K562 (cell line): ENCODE measurements around the gene RAB14. TPM values are rescaled to one million over a fixed set of nuclear protein-coding genes. Genes with fewer than 3 reads are reported as not detected.

Source experiments
- ATF7 ChIP-seq: fragments of 450-650 bp; IDR thresholded peaks from 2 replicates; pipeline ENCODE4 v1.7.1; 2014; ENCODE audit warnings: mild to moderate bottlenecking, moderate library complexity
- DDX20 ChIP-seq: fragments of 450-650 bp; IDR thresholded peaks from 2 replicates; pipeline ENCODE4 v1.6.1; 2016; ENCODE audit warnings: missing genetic modification characterization, low read depth, mild to moderate bottlenecking, missing compliant biosample characterization, moderate library complexity
- E2F3 ChIP-seq: fragments of 250-450 bp; sonication (Bioruptor Pico); IDR thresholded peaks from 2 replicates; pipeline ENCODE4 v1.4.0; 2020; ENCODE audit warnings: mild to moderate bottlenecking
- ETS2 ChIP-seq: IDR thresholded peaks from 2 replicates; pipeline ENCODE4 v1.6.1; 2016; ENCODE audit warnings: borderline replicate concordance, missing genetic modification characterization, mild to moderate bottlenecking, moderate library complexity, missing compliant biosample characterization; ENCODE audit not compliant: poor library complexity, severe bottlenecking
- GATA2 ChIP-seq: sonication (generic); formaldehyde crosslinking; IDR thresholded peaks from 2 replicates; pipeline ENCODE4 v1.4.0; 2020; ENCODE audit warnings: mild to moderate bottlenecking, missing genetic modification reagents
- GTF2A2 ChIP-seq: IDR thresholded peaks from 2 replicates; pipeline ENCODE4 v1.6.1; 2016; ENCODE audit warnings: mild to moderate bottlenecking, missing genetic modification characterization, missing compliant biosample characterization
- GTF2E2 ChIP-seq: fragments of 200-800 bp; sonication (Bioruptor generic); IDR thresholded peaks from 2 replicates; pipeline ENCODE4 v1.6.1; 2016; ENCODE audit warnings: missing genetic modification characterization, missing compliant biosample characterization
- HOMEZ ChIP-seq: fragments of 250-450 bp; sonication (Bioruptor Pico); IDR thresholded peaks from 2 replicates; pipeline ENCODE4 v1.4.0; 2020; ENCODE audit warnings: mild to moderate bottlenecking, moderate library complexity
- NFE2L1 ChIP-seq: fragments of 450-650 bp; IDR thresholded peaks from 2 replicates; pipeline ENCODE4 v1.6.1; 2016; ENCODE audit warnings: missing genetic modification characterization, low read depth, mild to moderate bottlenecking, missing compliant biosample characterization, moderate library complexity, borderline replicate concordance
- PPARD ChIP-seq: fragments of 250-450 bp; sonication (Bioruptor Pico); IDR thresholded peaks from 2 replicates; pipeline ENCODE4 v1.8.0; 2022; ENCODE audit warnings: inconsistent platforms, mild to moderate bottlenecking, moderate library complexity
- PTBP1 ChIP-seq: fragments of 200-400 bp; formaldehyde crosslinking; IDR thresholded peaks from 2 replicates; pipeline ENCODE4 v1.6.1; 2017; ENCODE audit warnings: low read depth, low read length
- PTRF ChIP-seq: fragments of 450-650 bp; IDR thresholded peaks from 2 replicates; pipeline ENCODE4 v1.6.1; 2016; ENCODE audit warnings: mild to moderate bottlenecking, missing genetic modification characterization, missing compliant biosample characterization
- RHOXF2B ChIP-seq: fragments of 250-450 bp; sonication (Bioruptor Pico); conservative IDR thresholded peaks from 2 replicates; pipeline ENCODE4 v1.5.1; 2021
- RNF2 ChIP-seq: sonication (generic); IDR thresholded peaks from 2 replicates; pipeline ENCODE4 v1.6.1; 2016
- STAT5A ChIP-seq: IDR thresholded peaks from 2 replicates; pipeline ENCODE4 v1.6.1; 2012; ENCODE audit warnings: low read length, inconsistent platforms, borderline replicate concordance
- STAT5B ChIP-seq: fragments of 250-450 bp; sonication (Bioruptor Pico); IDR thresholded peaks from 2 replicates; pipeline ENCODE4 v1.8.0; 2021; ENCODE audit warnings: mild to moderate bottlenecking, inconsistent platforms
- TAF7 ChIP-seq: fragments of 450-650 bp; IDR thresholded peaks from 2 replicates; pipeline ENCODE4 v1.6.1; 2016; ENCODE audit warnings: missing genetic modification characterization, missing compliant biosample characterization
- TFAP4 ChIP-seq: sonication (generic); formaldehyde crosslinking; IDR thresholded peaks from 2 replicates; pipeline ENCODE4 v1.8.0; 2022; ENCODE audit warnings: missing genetic modification reagents, mild to moderate bottlenecking, moderate library complexity, borderline replicate concordance
- WHSC1 ChIP-seq: IDR thresholded peaks from one replicate; pipeline ENCODE4 v1.6.1; 2012; ENCODE audit warnings: low read length, control low read depth, inconsistent platforms
- ZKSCAN8 ChIP-seq: fragments of 200-800 bp; sonication (Bioruptor generic); IDR thresholded peaks from 2 replicates; pipeline ENCODE4 v1.6.1; 2016; ENCODE audit warnings: missing genetic modification characterization, missing compliant biosample characterization
- ZNF184 ChIP-seq: sonication (generic); formaldehyde crosslinking; IDR thresholded peaks from 2 replicates; pipeline ENCODE4 v1.5.0; 2020; ENCODE audit warnings: missing genetic modification reagents
- ZNF23 ChIP-seq: fragments of 250-450 bp; sonication (Bioruptor Pico); IDR thresholded peaks from 2 replicates; pipeline ENCODE4 v1.4.0; 2020; ENCODE audit warnings: mild to moderate bottlenecking
- polyA plus RNA-seq, 8 experiments: library from polyadenylated mRNA; depleted of rRNA in 4 of 8; stranded (reverse) in 5 of 8; unstranded in 3 of 8; fragments of >200 nt; fragmentation: Nextera tagmentation in 2 of 8; fragmentation: Illumina TruSeq in 1 of 8; extraction: Ambion mirVana in 2 of 8; extraction: Trizol in 1 of 8; gene quantifications; 2 replicates each; pipeline versions ENCODE4 v1.2.1 to v1.2.3, GENCODE V29; 2011 to 2014; ENCODE audit warnings: inconsistent platforms in 1 of 8, missing spikeins in 1 of 8
- total RNA-seq, 7 experiments: library from RNA; depleted of rRNA in 6 of 7; stranded (reverse); fragments of >200 nt in 6 of 7; fragmentation: Illumina TruSeq in 2 of 7; extraction: Trizol in 2 of 7; gene quantifications; 2 replicates each; pipeline versions ENCODE4 v1.2.1 to v1.2.3, GENCODE V29; 2011 to 2021; ENCODE audit warnings: low replicate concordance in 1 of 7
- TF ChIP-seq, protein P1 (sequence below): sonication (generic); formaldehyde crosslinking; IDR thresholded peaks from 2 replicates; pipeline ENCODE4 v1.8.0; 2022; ENCODE audit warnings: mild to moderate bottlenecking, missing genetic modification reagents
- TF ChIP-seq, protein P2 (sequence below): fragments of 200-800 bp; sonication (Bioruptor generic); IDR thresholded peaks from 2 replicates; pipeline ENCODE4 v1.6.1; 2017; ENCODE audit warnings: missing genetic modification characterization, missing compliant biosample characterization
- TF ChIP-seq, protein P3 (sequence below): fragments of 250-450 bp; sonication (Bioruptor Pico); IDR thresholded peaks from 2 replicates; pipeline ENCODE4 v1.8.0; 2021; ENCODE audit warnings: moderate library complexity, mild to moderate bottlenecking, inconsistent platforms

Gene RAB14
- total and polyA plus RNA-seq, 9 of the 15 experiments (the other 6 are each of a cell fraction or from before 2014, with no cell fraction given), result 10.3 to 41.8 (median 20.9) TPM

DNA sequence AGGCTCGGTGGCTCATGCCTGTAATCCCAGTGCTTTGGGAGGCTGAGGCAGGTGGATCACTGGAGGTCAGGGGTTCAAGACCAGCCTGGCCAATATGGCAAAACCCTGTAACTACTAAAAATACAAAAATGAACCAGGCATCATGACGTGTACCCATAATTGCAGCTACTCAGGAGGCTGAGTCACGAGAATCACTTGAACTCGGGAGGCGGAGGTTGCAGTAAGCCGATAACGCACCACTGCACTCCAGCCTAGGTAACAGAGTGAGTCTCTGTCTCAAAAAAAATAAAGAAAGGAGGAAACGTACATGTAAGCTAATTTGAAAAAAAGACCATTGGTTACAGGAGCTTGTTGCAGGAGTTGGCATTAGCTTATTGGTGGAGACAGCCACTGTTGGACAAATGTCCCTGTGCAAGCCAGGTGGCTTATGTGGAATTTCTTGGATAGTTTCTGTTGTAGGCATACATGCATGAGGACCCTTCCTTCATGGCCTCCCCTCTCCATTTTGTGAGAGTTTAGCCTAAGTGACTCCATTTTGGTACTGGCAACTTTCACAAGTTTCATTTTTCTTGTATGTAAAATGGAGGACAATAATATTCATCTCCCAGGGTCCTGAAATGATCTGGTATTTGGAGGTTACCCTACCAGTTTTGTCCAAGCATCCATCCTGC is 16.8 kb upstream of the RAB14 start (continued):
- TF ChIP-seq, protein P1, sequence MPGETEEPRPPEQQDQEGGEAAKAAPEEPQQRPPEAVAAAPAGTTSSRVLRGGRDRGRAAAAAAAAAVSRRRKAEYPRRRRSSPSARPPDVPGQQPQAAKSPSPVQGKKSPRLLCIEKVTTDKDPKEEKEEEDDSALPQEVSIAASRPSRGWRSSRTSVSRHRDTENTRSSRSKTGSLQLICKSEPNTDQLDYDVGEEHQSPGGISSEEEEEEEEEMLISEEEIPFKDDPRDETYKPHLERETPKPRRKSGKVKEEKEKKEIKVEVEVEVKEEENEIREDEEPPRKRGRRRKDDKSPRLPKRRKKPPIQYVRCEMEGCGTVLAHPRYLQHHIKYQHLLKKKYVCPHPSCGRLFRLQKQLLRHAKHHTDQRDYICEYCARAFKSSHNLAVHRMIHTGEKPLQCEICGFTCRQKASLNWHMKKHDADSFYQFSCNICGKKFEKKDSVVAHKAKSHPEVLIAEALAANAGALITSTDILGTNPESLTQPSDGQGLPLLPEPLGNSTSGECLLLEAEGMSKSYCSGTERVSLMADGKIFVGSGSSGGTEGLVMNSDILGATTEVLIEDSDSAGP (CRISPR knock-in tag), result no peak
- TF ChIP-seq TAF7 (tag) (peak; percentile 52; the same call in 1 of the 2 replicates), PTRF (tag) (peak; percentile 94), WHSC1 (no peak), ETS2 (peak; percentile 57), STAT5B (CRISPR knock-in tag) (0 out of 2 replicates have a peak, but pooled peaks have one; percentile 56), GATA2 (CRISPR knock-in tag) (no peak), ZNF184 (CRISPR knock-in tag) (no peak), PPARD (CRISPR knock-in tag) (no peak), ZNF23 (peak; percentile 87), RNF2 (no peak), DDX20 (tag) (peak; percentile 87), TFAP4 (CRISPR knock-in tag) (no peak), ATF7 (peak; percentile 45; the same call in 1 of the 2 replicates), GTF2E2 (tag) (no peak), ZKSCAN8 (CRISPR knock-in tag) (peak; percentile 84), NFE2L1 (peak; percentile 52; the same call in 1 of the 2 replicates), HOMEZ (CRISPR knock-in tag) (0 out of 2 replicates have a peak, but pooled peaks have one; percentile 46), STAT5A (no peak), PTBP1 (no peak), GTF2A2 (tag) (peak; percentile 86), E2F3 (CRISPR knock-in tag) (peak; percentile 86), RHOXF2B (CRISPR knock-in tag) (no peak)
- TF ChIP-seq, protein P2, sequence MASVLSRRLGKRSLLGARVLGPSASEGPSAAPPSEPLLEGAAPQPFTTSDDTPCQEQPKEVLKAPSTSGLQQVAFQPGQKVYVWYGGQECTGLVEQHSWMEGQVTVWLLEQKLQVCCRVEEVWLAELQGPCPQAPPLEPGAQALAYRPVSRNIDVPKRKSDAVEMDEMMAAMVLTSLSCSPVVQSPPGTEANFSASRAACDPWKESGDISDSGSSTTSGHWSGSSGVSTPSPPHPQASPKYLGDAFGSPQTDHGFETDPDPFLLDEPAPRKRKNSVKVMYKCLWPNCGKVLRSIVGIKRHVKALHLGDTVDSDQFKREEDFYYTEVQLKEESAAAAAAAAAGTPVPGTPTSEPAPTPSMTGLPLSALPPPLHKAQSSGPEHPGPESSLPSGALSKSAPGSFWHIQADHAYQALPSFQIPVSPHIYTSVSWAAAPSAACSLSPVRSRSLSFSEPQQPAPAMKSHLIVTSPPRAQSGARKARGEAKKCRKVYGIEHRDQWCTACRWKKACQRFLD (CRISPR knock-in tag), result peak; percentile 92
- TF ChIP-seq, protein P3, sequence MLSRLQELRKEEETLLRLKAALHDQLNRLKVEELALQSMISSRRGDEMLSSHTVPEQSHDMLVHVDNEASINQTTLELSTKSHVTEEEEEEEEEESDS, result no peak
